ENCODE measurements around the gene PARP15.

Gene PARP15

DNA sequence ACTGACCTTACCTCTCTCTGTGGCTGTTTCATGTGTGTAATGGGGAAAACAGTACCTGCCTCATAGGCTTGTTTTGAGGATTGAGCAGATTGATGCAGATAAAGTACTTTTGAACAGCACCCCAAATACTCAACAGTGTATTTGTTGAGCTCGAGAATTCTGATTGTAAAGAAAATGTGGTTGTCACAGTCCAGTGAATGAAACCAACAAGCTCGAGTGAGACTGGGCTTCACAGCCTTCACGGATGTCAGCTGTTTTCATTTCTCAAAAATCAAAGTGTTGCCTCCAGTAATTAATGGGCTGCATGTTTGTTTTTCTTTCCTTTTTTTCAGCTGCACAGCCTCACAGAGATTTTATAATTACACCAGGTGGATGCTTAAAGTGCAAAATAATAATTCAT is 43.7 kb downstream of the PARP15 start:
- TF ChIP-seq FOXK2 (IDR thresholded peaks at IDR 0.05) (no peak), BHLHE40 (IDR thresholded peaks at IDR 0.05; ENCODE audit: borderline replicate concordance) (no peak), ELF4 (IDR thresholded peaks at IDR 0.05) (no peak), L3MBTL2 (conservative IDR thresholded peaks at IDR 0.05) (no peak), SUZ12 (IDR thresholded peaks at IDR 0.05) (no peak), ARNT (IDR thresholded peaks at IDR 0.05) (no peak), TARDBP (IDR thresholded peaks at IDR 0.05) (no peak), LEF1 (IDR thresholded peaks at IDR 0.05; ENCODE audit: borderline replicate concordance) (no peak), CTBP1 (IDR thresholded peaks at IDR 0.05; ENCODE audit: borderline replicate concordance) (no peak), NFRKB (IDR thresholded peaks at IDR 0.05) (no peak), FOXA1 (IDR thresholded peaks at IDR 0.05) (no peak), FOXM1 (IDR thresholded peaks at IDR 0.05; ENCODE audit: borderline replicate concordance) (no peak), HDGF (IDR thresholded peaks at IDR 0.05; ENCODE audit: borderline replicate concordance) (no peak), ZNF384 (IDR thresholded peaks at IDR 0.05) (no peak), SP1 (IDR thresholded peaks at IDR 0.05) (no peak)
- TF ChIP-seq, protein P1, sequence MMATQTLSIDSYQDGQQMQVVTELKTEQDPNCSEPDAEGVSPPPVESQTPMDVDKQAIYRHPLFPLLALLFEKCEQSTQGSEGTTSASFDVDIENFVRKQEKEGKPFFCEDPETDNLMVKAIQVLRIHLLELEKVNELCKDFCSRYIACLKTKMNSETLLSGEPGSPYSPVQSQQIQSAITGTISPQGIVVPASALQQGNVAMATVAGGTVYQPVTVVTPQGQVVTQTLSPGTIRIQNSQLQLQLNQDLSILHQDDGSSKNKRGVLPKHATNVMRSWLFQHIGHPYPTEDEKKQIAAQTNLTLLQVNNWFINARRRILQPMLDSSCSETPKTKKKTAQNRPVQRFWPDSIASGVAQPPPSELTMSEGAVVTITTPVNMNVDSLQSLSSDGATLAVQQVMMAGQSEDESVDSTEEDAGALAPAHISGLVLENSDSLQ (IDR thresholded peaks at IDR 0.05) = no peak
- CTCF ChIA-PET = no interaction called here
- POLR2A ChIA-PET = no interaction called here
- DNase-seq (ENCODE audit: extremely low spot score) = no peak

DNA sequence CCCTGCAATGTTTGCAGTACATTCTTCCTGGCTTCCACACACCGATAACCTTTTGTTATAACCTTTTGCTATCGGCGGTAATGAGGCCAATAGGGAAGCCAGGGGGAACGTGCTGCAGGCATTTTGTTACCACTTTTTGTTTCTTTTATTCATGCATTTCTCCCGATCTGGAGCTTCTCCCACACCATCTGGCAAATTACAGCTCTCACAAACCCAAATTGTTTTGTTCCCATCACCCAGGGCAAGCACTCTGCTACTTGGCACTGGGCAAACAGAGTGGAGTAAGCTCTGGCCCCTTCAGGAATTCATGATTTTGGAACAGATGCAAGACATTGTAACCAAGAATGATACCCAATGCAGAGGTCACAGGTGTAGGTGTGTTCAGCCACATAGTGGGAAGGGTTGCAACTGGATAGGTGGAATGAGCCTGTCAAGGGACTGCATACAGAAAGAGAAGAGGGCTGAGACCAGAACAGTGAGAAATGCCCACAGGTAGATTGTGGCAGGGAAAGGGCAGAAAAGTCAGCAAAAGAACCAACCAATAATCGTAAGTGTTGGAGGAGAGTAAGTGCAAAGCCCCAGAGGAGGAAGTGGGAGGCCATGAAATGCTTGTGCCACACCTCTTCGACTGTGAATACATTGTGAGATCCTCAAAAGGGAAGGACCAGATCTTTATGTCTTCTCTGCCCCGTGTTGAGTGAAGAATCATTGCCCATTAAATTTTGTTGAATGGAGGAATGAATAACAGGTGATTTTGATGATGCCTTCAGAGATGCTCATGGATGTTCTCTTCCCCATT is 45.8 kb downstream of the PARP15 start:
- ChIA-PET CTCF (no interaction called here), POLR2A (no interaction called here)
- TF ChIP-seq ELF4 (IDR thresholded peaks at IDR 0.05) (no peak), FOXM1 (IDR thresholded peaks at IDR 0.05; ENCODE audit: borderline replicate concordance) (no peak), SP1 (IDR thresholded peaks at IDR 0.05) (no peak), HDGF (IDR thresholded peaks at IDR 0.05; ENCODE audit: borderline replicate concordance) (no peak), ZNF384 (IDR thresholded peaks at IDR 0.05) (no peak), ARNT (IDR thresholded peaks at IDR 0.05) (no peak), FOXK2 (IDR thresholded peaks at IDR 0.05) (no peak), SUZ12 (IDR thresholded peaks at IDR 0.05) (no peak), L3MBTL2 (conservative IDR thresholded peaks at IDR 0.05) (no peak), TARDBP (IDR thresholded peaks at IDR 0.05) (no peak), CTBP1 (IDR thresholded peaks at IDR 0.05; ENCODE audit: borderline replicate concordance) (no peak), NFRKB (IDR thresholded peaks at IDR 0.05) (no peak), LEF1 (IDR thresholded peaks at IDR 0.05; ENCODE audit: borderline replicate concordance) (no peak), FOXA1 (IDR thresholded peaks at IDR 0.05) (no peak), BHLHE40 (IDR thresholded peaks at IDR 0.05; ENCODE audit: borderline replicate concordance) (no peak)
- TF ChIP-seq, protein P1 (IDR thresholded peaks at IDR 0.05) = no peak
- DNase-seq (ENCODE audit: extremely low spot score) = no peak

DNA sequence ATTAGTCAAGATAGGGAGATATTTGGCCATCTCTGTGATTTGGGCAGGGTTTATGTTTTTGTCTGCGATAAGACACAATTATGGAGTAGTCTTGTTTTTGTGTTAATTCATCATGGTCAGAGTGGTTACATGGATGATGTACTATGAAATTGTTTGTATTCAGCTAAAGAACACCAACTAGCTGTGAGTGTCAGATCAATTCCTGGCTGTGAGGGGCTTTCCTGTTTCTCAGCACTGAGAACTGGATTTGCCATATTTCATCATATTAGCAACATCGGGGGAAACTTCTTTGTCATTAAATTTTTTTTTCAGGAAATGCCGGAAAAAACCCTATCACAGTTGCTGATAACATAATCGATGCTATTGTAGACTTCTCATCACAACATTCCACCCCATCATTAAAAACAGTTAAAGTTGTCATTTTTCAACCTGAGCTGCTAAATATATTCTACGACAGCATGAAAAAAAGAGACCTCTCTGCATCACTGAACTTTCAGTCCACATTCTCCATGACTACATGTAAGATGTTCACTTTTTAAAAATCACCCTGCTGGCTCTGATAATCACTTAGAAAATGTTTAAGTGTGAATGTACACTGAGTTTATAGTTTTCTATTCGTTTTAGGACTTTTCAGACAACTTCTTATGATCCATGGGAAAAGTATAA is 49.2 kb downstream of the PARP15 start:
- CTCF ChIA-PET = interaction anchor here (0.7 kb wide), 1 partner anchor 68 kb away, joined by 3 read pairs; no protein-coding TSS in a partner anchor
- POLR2A ChIA-PET = no interaction called here
- no peak for DNase-seq (ENCODE audit: extremely low spot score)
- no peak for TF ChIP-seq SP1 (IDR thresholded peaks at IDR 0.05)

DNA sequence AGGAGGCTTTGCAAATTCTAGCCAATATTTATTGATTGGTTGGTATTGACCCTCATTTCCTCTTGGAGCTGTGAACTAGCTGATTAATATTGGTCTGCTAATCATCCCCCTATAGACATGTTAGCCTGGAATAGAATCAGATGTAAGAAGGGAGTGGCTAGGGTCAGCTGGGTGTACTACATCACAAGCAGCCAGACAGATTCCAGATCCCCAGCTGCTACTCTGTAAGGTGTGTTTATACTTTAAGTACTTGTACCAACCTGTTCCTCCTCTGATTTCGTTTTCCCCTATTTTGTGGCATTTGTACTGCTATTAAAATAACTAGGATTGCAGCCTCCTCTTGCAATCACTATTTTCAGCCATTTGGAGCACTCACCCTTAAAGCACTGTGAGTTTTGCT is 49.9 kb downstream of the PARP15 start:
- CTCF ChIA-PET = no interaction called here
- POLR2A ChIA-PET = no interaction called here
- no peak for DNase-seq (ENCODE audit: extremely low spot score)
- TF ChIP-seq ELF4 (IDR thresholded peaks at IDR 0.05) = no peak
- no peak for TF ChIP-seq HDGF (IDR thresholded peaks at IDR 0.05; ENCODE audit: borderline replicate concordance)
- TF ChIP-seq FOXK2 (IDR thresholded peaks at IDR 0.05) = no peak

DNA sequence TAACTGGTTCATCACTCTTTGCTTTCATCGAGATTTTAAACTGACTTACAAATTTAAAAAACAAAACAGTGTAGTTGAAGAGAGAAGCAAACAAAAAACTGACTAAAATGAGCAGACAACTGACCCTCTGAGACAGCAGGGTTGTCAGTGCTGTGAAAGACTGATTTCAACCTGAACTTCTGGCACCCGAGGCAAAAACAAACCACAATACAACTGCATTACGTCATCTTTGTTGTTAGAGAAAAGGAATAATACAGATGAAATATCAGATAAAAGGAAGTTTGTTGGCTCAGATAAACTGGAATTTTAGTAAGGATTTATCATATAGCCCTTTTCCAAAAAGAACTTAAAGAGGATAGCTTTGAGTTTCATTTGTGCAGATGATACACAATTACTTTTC is 51.1 kb downstream of the PARP15 start:
- DNase-seq (ENCODE audit: extremely low spot score) = no peak
- ChIA-PET POLR2A (no interaction called here), CTCF (no interaction called here)
- TF ChIP-seq FOXA1 (IDR thresholded peaks at IDR 0.05) = no peak
- TF ChIP-seq, protein P1 (IDR thresholded peaks at IDR 0.05) = no peak

DNA sequence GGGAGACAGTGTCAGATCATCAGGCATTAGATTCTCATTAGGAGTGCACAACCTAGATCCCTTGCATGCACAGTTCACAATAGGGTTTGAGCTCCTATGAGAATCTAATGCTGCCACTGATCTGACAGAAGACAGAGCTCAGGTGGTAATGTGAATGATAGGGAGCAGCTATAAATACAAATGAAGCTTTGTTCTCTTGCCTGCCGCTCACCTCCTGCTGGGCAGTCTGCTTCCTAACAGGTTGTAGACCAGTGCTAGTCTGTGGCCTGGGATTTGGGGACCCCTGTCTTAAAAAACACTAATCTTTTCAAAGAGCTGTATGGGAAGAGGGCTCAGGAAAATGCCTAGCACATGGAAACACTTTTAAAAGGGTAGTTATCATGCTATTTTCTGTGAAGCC is 52.3 kb downstream of the PARP15 start:
- POLR2A ChIA-PET = no interaction called here
- no peak for TF ChIP-seq NFRKB (IDR thresholded peaks at IDR 0.05)
- TF ChIP-seq, protein P1 (IDR thresholded peaks at IDR 0.05) = no peak
- TF ChIP-seq L3MBTL2 (conservative IDR thresholded peaks at IDR 0.05) = no peak
- TF ChIP-seq HDGF (IDR thresholded peaks at IDR 0.05; ENCODE audit: borderline replicate concordance) = no peak
- no peak for TF ChIP-seq SUZ12 (IDR thresholded peaks at IDR 0.05)
- no peak for TF ChIP-seq FOXA1 (IDR thresholded peaks at IDR 0.05)
- TF ChIP-seq FOXM1 (IDR thresholded peaks at IDR 0.05; ENCODE audit: borderline replicate concordance) = no peak
- no peak for TF ChIP-seq ZNF384 (IDR thresholded peaks at IDR 0.05)
- TF ChIP-seq ELF4 (IDR thresholded peaks at IDR 0.05) = no peak
- TF ChIP-seq CTBP1 (IDR thresholded peaks at IDR 0.05; ENCODE audit: borderline replicate concordance) = no peak
- TF ChIP-seq TARDBP (IDR thresholded peaks at IDR 0.05) = no peak
- DNase-seq (ENCODE audit: extremely low spot score) = no peak
- CTCF ChIA-PET = no interaction called here
